Parathyroid adenoma (tissue), 2 donors: ENCODE measurements around the gene TMPRSS15.

ENCODE experiments used
- H2AFZ ChIP-seq: fragments of 300-600 bp; sonication (generic); one replicate; pipeline ENCODE4 v1.7.0; 2017; ENCODE audit warnings: antibody characterized with exemption, mild to moderate bottlenecking
- H3K27ac ChIP-seq: fragments of 300-600 bp; sonication (generic); one replicate; pipeline ENCODE4 v1.7.0; 2017
- H3K27me3 ChIP-seq: fragments of 300-600 bp; sonication (generic); one replicate; pipeline ENCODE4 v1.7.0; 2017; ENCODE audit warnings: low read length; ENCODE audit not compliant: control insufficient read depth, insufficient read depth
- H3K36me3 ChIP-seq: fragments of 300-600 bp; sonication (generic); one replicate; pipeline ENCODE4 v1.7.0; 2017; ENCODE audit warnings: low read length; ENCODE audit not compliant: control insufficient read depth, insufficient read depth
- H3K4me1 ChIP-seq: fragments of 300-600 bp; sonication (generic); one replicate; pipeline ENCODE4 v1.7.0; 2017; ENCODE audit warnings: control low read depth
- H3K4me2 ChIP-seq: fragments of 300-600 bp; sonication (generic); one replicate; pipeline ENCODE4 v1.7.0; 2017; ENCODE audit warnings: low read length
- H3K4me3 ChIP-seq: fragments of 300-600 bp; sonication (generic); one replicate; pipeline ENCODE4 v1.7.0; 2017; ENCODE audit warnings: low read depth, low read length
- H3K79me2 ChIP-seq: fragments of 300-600 bp; sonication (generic); one replicate; pipeline ENCODE4 v1.7.0; 2017; ENCODE audit warnings: control low read depth
- H3K9ac ChIP-seq: fragments of 300-600 bp; sonication (generic); one replicate; pipeline ENCODE4 v1.7.0; 2017; ENCODE audit warnings: mild to moderate bottlenecking
- H3K9me3 ChIP-seq: fragments of 300-600 bp; sonication (generic); one replicate; pipeline ENCODE4 v1.7.0; 2017; ENCODE audit warnings: low read length; ENCODE audit not compliant: control insufficient read depth
- TF ChIP-seq, protein P1 (sequence below): fragments of 300-600 bp; sonication (generic); IDR thresholded peaks from one replicate; pipeline ENCODE4 v1.7.0; 2017; ENCODE audit warnings: antibody characterized with exemption, mild to moderate bottlenecking
- donor health status: primary hyperparathyroidism.

TMPRSS15 gene

DNA sequence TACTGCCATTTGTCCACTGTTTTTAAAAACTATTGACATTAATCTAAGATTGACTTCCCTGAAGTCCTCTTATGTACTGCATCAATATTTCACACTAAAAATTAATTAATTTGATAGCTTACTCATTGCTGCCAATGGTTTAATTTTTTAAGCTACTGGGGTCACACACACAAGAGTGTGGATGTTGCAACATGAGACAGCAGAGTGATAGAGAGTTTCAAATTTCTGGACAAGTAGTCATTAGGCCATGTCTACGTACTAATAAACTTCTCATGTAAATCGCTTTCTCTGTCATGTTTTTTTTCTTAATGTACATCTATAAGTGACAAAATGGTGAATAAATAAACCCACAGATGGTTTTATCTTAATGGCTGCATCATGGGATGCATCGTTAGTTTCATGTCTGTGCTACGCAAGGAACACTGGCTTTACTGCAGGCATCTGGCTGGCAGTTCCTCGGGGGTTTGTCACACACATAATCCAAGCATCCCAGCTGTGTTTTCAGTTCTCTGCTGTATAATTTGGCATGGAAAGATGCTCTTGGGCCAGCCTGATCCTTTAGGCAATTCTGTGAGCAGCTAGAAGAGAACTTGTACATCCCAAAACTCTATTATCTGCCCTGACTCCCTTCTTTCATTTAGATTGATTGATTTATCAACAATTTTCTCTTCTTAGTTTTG, 175.4 kb downstream of the TMPRSS15 start:
- Histone ChIP-seq H3K9ac (no peak overlapping the region), H3K4me1 (no peaks in the 10 kb centered on the region), H3K36me3 (no peaks in the 10 kb centered on the region), H3K27ac (no peak overlapping the region), H3K79me2 (no peaks in the 10 kb centered on the region), H2AFZ (no peak overlapping the region), H3K4me2 (no peak overlapping the region), H3K9me3 (no peaks in the 10 kb centered on the region), H3K4me3 (no peak overlapping the region), H3K27me3 (no peaks in the 10 kb centered on the region)
- TF ChIP-seq, protein P1, sequence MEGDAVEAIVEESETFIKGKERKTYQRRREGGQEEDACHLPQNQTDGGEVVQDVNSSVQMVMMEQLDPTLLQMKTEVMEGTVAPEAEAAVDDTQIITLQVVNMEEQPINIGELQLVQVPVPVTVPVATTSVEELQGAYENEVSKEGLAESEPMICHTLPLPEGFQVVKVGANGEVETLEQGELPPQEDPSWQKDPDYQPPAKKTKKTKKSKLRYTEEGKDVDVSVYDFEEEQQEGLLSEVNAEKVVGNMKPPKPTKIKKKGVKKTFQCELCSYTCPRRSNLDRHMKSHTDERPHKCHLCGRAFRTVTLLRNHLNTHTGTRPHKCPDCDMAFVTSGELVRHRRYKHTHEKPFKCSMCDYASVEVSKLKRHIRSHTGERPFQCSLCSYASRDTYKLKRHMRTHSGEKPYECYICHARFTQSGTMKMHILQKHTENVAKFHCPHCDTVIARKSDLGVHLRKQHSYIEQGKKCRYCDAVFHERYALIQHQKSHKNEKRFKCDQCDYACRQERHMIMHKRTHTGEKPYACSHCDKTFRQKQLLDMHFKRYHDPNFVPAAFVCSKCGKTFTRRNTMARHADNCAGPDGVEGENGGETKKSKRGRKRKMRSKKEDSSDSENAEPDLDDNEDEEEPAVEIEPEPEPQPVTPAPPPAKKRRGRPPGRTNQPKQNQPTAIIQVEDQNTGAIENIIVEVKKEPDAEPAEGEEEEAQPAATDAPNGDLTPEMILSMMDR = no peak

DNA sequence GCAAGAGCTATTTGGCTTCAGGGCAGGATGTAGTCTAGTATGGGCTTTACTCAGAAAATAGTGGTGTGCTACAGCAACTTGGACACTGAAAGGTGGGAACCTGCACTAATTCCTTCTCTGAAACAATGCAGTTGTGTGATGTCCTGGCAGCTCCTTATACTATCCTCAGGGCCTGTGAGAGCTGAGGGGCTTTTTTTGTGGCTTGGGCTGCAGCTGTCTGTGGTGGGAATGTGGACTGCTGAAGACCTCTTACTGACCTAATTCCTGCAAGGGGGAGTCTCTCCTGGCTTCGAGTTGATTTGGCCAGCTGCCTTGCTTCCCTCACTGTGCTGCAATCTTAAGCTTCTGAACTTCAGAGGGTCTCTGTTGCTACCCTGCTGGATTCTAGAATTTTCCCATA, 181.2 kb downstream of the TMPRSS15 start:
- Histone ChIP-seq H3K36me3 (no peaks in the 10 kb centered on the region), H3K9me3 (no peaks in the 10 kb centered on the region), H3K4me3 (no peak overlapping the region)

DNA sequence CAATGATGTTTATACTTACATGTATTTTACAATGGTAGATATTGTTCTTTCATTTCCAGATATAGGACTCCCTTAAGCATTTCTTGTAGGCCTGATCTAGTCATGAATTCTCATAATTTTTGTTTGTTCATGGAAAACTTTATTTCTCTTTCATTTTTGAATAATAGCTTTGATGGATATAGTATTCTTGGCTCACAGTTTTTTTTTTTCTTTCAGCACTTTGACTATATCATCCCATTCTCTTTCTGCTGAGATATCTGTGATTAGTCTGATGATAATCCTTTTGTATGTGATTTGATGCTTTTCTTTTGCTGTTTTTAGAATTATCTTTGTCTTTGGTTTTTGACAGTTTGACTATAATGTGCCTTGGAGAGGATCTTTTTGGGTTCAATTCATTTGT, 183.1 kb downstream of the TMPRSS15 start:
- Histone ChIP-seq H3K4me3 (no peak overlapping the region), H3K27me3 (no peaks in the 10 kb centered on the region), H3K9ac (no peak overlapping the region), H3K79me2 (no peaks in the 10 kb centered on the region), H3K4me1 (no peaks in the 10 kb centered on the region), H3K9me3 (no peaks in the 10 kb centered on the region), H3K36me3 (no peaks in the 10 kb centered on the region), H3K4me2 (no peak overlapping the region), H2AFZ (no peak overlapping the region), H3K27ac (no peak overlapping the region)
- TF ChIP-seq, protein P1 = no peak

More for the DNA sequence above, 181.2 kb downstream of the TMPRSS15 start:
- Histone ChIP-seq H3K27ac (no peak overlapping the region), H3K79me2 (no peaks in the 10 kb centered on the region), H3K27me3 (no peaks in the 10 kb centered on the region), H3K4me2 (no peak overlapping the region), H3K4me1 (no peaks in the 10 kb centered on the region), H2AFZ (no peak overlapping the region), H3K9ac (no peak overlapping the region)
- TF ChIP-seq, protein P1 = no peak
